HG02885 (cell line): ENCODE measurements around the gene MYO1D.
"Not testable (repeated sequence)": the region's sequence is repeated elsewhere in the genome, so short reads cannot be mapped to it uniquely, and the experiment has no call there.

ENCODE experiments used
- ATAC-seq: cut with Tn5 transposase; IDR thresholded peaks from one replicate; pipeline ENCODE4 v1.9.1; 2021; ENCODE audit warnings: mild to moderate bottlenecking; ENCODE audit not compliant: unreplicated experiment, poor library complexity

The MYO1D gene

GRCh38 chr17:32876417-32877163 lies at the start of gene MYO1D:
Gene MYO1D (minus strand): TSS chr17:32877124. CDS start chr17:32876872, 252 bp downstream.
- ATAC-seq: peak; percentile 65

- no peak for ATAC-seq
Observed at GRCh38 chr17:32926183-32926582, 49.3 kb upstream of the MYO1D start.

- not testable (repeated sequence) for ATAC-seq
Observed at GRCh38 chr17:32923905-32924304, 47.0 kb upstream of the MYO1D start.

GRCh38 chr17:32921017-32921416 lies 44.1 kb upstream of the MYO1D start:
- no peak for ATAC-seq

DNA sequence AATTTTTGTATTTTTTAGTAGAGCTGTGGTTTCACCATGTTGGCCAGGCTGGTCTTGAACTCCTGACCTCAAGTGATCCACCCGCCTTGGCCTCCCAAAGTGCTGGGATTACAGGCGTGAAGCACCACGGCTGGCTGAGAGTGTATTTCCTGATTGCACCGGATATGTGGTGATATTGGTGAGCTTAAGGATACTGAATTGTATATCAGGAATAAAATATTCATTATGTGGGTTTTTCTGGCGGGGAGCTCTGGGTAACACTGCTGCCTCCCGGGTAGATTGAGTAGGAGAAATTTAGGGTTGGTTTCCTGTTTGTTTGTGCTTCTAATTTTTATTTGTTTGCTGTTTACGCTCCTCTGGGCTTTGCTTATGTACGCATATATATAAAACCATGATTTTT lies 43.4 kb upstream of the MYO1D start:
- no peak for ATAC-seq

DNA sequence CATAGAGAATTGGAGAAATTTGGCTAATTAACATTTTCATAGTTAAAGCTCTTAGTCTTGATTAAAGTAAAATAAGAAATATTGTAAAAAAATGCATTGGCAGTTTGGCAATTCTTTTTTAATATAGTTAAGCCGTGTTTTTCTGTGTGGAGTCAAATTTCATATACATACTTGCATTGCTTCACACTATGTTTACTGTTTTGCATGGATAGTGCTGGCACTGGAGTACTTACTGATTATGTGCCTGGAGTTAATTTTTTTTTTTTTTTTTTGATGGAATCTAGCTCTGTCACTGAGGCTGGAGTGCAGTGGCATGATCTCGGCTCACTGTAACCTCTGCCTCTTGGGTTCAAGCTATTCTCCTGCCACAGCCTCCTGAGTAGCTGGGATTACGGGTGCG lies 43.0 kb upstream of the MYO1D start:
- ATAC-seq: not testable (repeated sequence)

DNA sequence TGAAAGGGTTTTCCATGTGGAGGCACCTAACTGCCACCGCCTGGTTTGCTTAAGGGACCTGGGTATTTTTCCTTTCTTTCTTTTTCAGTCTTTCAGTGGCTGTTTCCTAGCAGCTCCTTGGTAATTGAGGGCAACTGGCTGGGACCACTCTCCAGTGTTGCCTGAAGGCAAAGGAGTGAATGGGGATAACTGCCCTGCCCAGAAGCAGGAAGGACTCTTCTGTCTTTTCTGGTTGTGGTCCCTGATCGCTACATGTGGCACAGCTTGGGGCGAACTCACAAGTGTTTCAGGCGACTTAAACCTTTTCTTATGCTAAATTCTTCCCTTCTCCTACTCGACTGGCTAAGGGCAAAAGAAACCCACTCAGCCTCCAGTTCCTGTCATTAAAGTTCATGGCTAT lies 40.9 kb upstream of the MYO1D start:
- no peak for ATAC-seq

GRCh38 chr17:32917081-32917480 lies 40.2 kb upstream of the MYO1D start:
- no peak for ATAC-seq

GRCh38 chr17:32916134-32916533 lies 39.2 kb upstream of the MYO1D start:
- ATAC-seq: no peak

DNA sequence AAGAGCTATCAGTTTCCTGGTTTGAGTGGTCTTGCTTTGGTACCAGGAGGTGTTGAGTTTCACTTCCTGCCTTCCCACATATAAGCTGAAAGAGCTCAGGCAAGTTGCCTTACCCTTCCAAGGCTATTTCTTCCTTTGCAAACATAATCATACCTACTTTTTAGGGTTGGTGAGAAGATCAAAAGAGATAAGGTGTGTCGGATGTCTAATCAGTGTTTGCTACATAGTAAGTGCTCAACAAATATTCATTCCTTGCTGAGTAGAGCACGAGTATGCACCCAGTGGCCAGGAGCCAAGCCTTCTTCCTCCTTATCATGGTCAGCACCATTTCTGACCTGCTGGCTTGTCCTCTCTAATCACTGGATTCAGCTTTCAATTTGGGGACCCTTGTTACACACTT lies 38.3 kb upstream of the MYO1D start:
- ATAC-seq: no peak

GRCh38 chr17:32914181-32914580 lies 37.3 kb upstream of the MYO1D start:
- no peak for ATAC-seq

DNA sequence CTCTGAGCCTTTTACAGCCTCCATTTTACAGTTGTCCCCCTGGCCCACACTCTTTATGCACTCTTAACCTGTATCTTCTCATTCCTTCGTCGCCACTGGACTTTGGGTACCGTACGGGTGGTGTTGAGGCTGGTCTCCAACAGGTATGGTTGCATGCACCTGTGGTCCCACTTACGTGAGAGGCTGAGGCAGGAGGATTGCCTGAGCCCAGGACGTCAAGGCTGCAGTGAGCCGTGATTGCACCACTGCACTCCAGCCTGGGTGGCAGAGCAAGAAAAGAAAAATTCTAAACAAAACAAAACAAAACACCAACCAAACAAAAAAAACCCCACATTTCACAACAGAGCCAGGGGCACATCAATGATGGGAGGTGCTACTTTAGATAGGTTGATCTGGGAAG lies 36.7 kb upstream of the MYO1D start:
- ATAC-seq: no peak

GRCh38 chr17:32912218-32912897 lies 35.4 kb upstream of the MYO1D start:
- no peak for ATAC-seq

GRCh38 chr17:32910769-32911168 lies 33.8 kb upstream of the MYO1D start:
- ATAC-seq: no peak

GRCh38 chr17:32909787-32910369 lies 33.0 kb upstream of the MYO1D start:
- ATAC-seq: peak; percentile 62

GRCh38 chr17:32907583-32907982 lies 30.7 kb upstream of the MYO1D start:
- no peak for ATAC-seq

DNA sequence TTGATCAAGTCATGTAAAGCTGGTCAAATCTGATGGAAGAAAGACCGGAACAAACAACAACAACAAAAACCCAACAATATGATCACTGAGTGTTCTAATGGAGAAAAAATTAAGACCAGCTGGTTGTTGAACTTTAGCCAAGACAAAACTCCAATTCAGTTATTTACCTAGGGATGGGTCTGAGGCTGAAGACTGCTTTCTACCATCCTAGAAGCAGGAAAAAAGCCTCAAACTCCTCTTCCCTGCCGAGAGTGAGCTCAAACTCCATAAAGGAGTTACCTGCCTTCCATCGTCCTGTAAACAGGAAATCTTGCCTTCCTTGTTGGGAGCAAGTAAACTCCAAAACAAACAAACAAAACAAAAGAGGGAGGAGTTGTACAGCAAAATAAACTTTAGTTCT lies 28.0 kb upstream of the MYO1D start:
- no peak for ATAC-seq

DNA sequence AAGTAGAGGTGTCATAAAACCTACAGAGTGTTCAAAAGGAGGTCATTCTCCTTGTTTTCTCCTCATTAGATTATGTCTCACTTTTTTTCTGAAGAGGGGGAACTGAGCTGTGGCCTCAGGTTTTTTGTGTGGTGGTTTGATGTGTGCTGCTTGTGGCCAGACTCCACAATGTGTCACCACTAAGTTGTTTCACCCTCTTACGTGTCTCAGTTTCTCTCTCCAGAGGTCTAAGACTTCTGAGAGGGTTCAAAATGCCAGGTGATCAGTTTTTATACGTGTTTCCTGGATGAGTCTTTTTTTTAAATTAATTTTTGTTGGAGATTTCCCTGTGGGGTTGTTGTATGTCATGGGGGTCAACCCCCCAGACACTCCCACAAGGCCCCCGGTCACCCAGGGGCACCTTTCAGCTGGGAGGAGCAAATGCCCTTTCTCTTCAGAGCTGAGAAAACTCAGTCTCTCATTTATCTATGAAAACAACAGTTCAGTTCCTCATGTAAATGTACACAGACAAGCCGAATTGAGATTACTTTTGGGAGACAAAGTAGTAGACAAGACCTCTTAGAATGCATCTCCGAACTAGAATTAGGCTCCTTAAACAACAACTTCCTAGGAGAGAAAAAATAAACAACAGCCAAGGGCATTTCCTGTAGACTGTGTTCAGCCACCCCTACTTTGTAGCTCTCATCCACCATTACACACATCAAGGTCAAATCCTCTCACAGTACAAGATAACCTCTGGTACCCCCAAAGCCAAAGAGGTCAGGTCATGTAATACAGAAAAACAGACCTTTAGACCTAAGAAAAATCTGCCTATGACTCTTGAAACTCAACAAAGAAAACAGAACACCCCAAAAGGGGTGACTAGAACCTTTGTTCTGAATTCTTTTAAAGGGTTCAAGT lies 27.1 kb upstream of the MYO1D start:
- ATAC-seq: no peak

GRCh38 chr17:32901743-32902142 lies 24.8 kb upstream of the MYO1D start:
- ATAC-seq: no peak

GRCh38 chr17:32899236-32900013 lies 22.5 kb upstream of the MYO1D start:
- ATAC-seq: no peak
